GM20431 (cell line): ENCODE results near the gene PRR20G.

Source experiments
- in situ Hi-C: fragments of 300-500 bp; cut with MseI, MboI; formaldehyde crosslinking; loops from one replicate; pipeline ENCODE4 v1.15.0; 2020; ENCODE audit warnings: low sequenced_read_pairs; ENCODE audit not compliant: unreplicated experiment

Gene PRR20G

GRCh38 chr3:127264794-127265514 is 22.9 kb downstream of the PRR20G start:
- in situ Hi-C loops = no loop called here

- in situ Hi-C loops = no loop called here
These were observed 23.6 kb downstream of the PRR20G start for GRCh38 chr3:127264292-127264691.

GRCh38 chr3:127263586-127264231 is 24.1 kb downstream of the PRR20G start:
- in situ Hi-C loops = no loop called here

GRCh38 chr3:127263037-127263436 is 24.8 kb downstream of the PRR20G start:
- in situ Hi-C loops = no loop called here

- in situ Hi-C loops = no loop called here
These were observed 25.3 kb downstream of the PRR20G start for GRCh38 chr3:127262533-127262932.

- in situ Hi-C loops = no loop called here
These were observed 25.9 kb downstream of the PRR20G start for GRCh38 chr3:127261925-127262324.

- in situ Hi-C loops = no loop called here
These were observed 26.9 kb downstream of the PRR20G start for GRCh38 chr3:127260826-127261555.

GRCh38 chr3:127260416-127260815 is 27.4 kb downstream of the PRR20G start:
- in situ Hi-C loops = no loop called here

GRCh38 chr3:127259882-127260281 is 28.0 kb downstream of the PRR20G start:
- in situ Hi-C loops = no loop called here

GRCh38 chr3:127258733-127259132 is 29.1 kb downstream of the PRR20G start:
- in situ Hi-C loops = no loop called here

GRCh38 chr3:127257351-127257750 is 30.5 kb downstream of the PRR20G start:
- in situ Hi-C loops = no loop called here

- in situ Hi-C loops = no loop called here
These were observed 31.0 kb downstream of the PRR20G start for GRCh38 chr3:127256733-127257271.

- in situ Hi-C loops = no loop called here
These were observed 31.7 kb downstream of the PRR20G start for GRCh38 chr3:127256138-127256537.

- in situ Hi-C loops = no loop called here
These were observed 32.3 kb downstream of the PRR20G start for GRCh38 chr3:127255516-127255915.

- in situ Hi-C loops = no loop called here
These were observed 33.1 kb downstream of the PRR20G start for GRCh38 chr3:127254730-127255129.

GRCh38 chr3:127254033-127254644 is 33.7 kb downstream of the PRR20G start:
- in situ Hi-C loops = no loop called here

GRCh38 chr3:127253491-127253890 is 34.4 kb downstream of the PRR20G start:
- in situ Hi-C loops = no loop called here

GRCh38 chr3:127252446-127252845 is 35.4 kb downstream of the PRR20G start:
- in situ Hi-C loops = no loop called here

- in situ Hi-C loops = no loop called here
These were observed 37.8 kb downstream of the PRR20G start for GRCh38 chr3:127250032-127250431.

GRCh38 chr3:127247292-127247691 is 40.6 kb downstream of the PRR20G start:
- in situ Hi-C loops = no loop called here
